HG03521 (cell line): ENCODE results near the gene NPM3.

Experiments
- ATAC-seq: cut with Tn5 transposase; IDR thresholded peaks from one replicate; pipeline ENCODE4 v1.9.1; 2021; ENCODE audit warnings: mild to moderate bottlenecking, moderate library complexity; ENCODE audit not compliant: unreplicated experiment

NPM3 gene

GRCh38 chr10:101782811-101783735 is at the start of gene NPM3:
Gene NPM3 (minus strand): TSS chr10:101783446. CDS start chr10:101783390, 56 bp downstream.
- ATAC-seq, result peak; percentile 44

- no peak for ATAC-seq
Measured at GRCh38 chr10:101832325-101832771, 49.1 kb upstream of the NPM3 start.

- ATAC-seq, result no peak
Measured at GRCh38 chr10:101831169-101831811, 48.0 kb upstream of the NPM3 start.

GRCh38 chr10:101830322-101831168 is 47.3 kb upstream of the NPM3 start:
- peak; percentile 58 for ATAC-seq

- ATAC-seq, result peak; percentile 19
Measured at GRCh38 chr10:101829561-101830315, 46.5 kb upstream of the NPM3 start.

GRCh38 chr10:101828766-101829551 is 45.7 kb upstream of the NPM3 start:
- no peak for ATAC-seq

- ATAC-seq, result no peak
Measured at GRCh38 chr10:101827919-101828600, 44.8 kb upstream of the NPM3 start.

- no peak for ATAC-seq
Measured at GRCh38 chr10:101826852-101827434, 43.7 kb upstream of the NPM3 start.

GRCh38 chr10:101824736-101825135 is 41.5 kb upstream of the NPM3 start:
- ATAC-seq, result no peak

GRCh38 chr10:101818872-101819633 is 35.8 kb upstream of the NPM3 start:
- ATAC-seq, result peak; percentile 3

GRCh38 chr10:101818119-101818871 is 35.0 kb upstream of the NPM3 start, which contains the start of gene OGA:
Gene OGA (minus strand): TSS chr10:101818444. CDS start chr10:101818022, 422 bp downstream.
- ATAC-seq, result peak; percentile 90

GRCh38 chr10:101817337-101818118 is 34.3 kb upstream of the NPM3 start:
- no peak for ATAC-seq

- no peak for ATAC-seq
Measured at GRCh38 chr10:101816913-101817336, 33.7 kb upstream of the NPM3 start.

GRCh38 chr10:101816376-101816775 is 33.1 kb upstream of the NPM3 start:
- no peak for ATAC-seq

GRCh38 chr10:101814466-101815071 is 31.3 kb upstream of the NPM3 start:
- no peak for ATAC-seq

GRCh38 chr10:101812606-101813005 is 29.4 kb upstream of the NPM3 start:
- ATAC-seq, result no peak
